ENCODE measurements around the gene CYP46A1.

DNA sequence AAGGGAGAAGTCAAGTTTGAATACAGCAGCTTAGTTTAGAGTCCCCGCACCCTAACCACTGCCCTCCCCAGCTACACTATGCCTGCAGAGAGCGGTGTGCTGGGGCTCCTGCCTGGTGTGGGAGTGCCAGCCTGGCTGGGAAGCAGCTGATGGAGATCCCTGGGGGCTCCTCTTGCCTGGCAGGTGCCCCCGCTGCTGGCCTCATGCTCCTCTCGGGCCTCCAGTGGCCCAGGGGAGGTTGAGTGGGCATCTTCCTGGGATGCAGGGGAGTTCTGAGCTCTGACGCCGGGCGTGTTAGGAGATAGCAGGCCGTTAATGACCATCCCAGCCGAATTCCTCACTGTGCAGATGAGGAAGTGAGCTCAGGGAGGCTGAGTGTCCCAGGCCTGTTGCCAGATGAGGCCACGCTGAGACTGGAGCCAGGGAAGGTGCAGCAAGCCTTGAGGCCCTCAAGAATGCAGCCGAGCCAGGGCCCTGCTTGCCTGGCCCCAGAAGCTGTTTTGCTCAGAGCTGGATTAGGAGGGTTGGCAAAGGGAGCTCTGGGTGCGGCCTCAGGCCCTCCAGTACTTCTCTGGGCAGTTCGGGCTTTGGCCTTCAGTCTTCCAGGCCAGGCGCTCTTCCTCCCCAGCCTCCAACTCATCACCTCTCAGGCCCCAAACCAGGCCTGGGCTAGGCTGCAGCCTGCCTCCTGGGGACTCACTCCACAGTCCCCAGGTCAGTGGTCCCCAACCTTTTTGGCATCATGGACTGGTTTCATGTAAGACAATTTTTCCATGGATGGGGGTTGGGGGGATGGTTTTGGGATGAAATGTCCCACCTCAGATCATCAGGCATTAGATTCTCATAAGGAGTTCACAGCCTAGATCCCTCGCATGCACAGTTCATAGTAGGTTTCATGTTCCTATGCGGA lies 6.6 kb upstream of the CYP46A1 start:
- no peak for TF ChIP-seq CTCF (IDR thresholded peaks at IDR 0.05)
- TF ChIP-seq POLR2A (IDR thresholded peaks at IDR 0.05): no peak
